IMR-90 (cell line): Measurements from ENCODE around the gene KATNIP. TPM values are rescaled to one million over a fixed set of nuclear protein-coding genes. Genes with fewer than 3 reads are reported as not detected.

Source experiments
- ATAC-seq: fragments of 200-7000 bp; cut with Tn5 transposase; 2 replicates; pipeline ENCODE4 v1.9.1; 2020; ENCODE audit warnings: low read depth, mild to moderate bottlenecking, moderate library complexity
- BruUV-seq: library from RNA; stranded (reverse); fragments of 400-500 nt; replicated peaks from 2 replicates; lab custom pipeline; 2021; lab: Mats Ljungman, UMichigan
- CTCF ChIA-PET: fragments of 300-600 bp; formaldehyde crosslinking; extraction: SDS; loops from one replicate; lab custom pipeline; 2021; ENCODE audit warnings: antibody characterized with exemption; lab: Yijun Ruan, JAX
- POLR2A ChIA-PET: fragments of 300-600 bp; sonication (Branson Sonifier 250); formaldehyde crosslinking; loops from one replicate; lab custom pipeline; 2022; ENCODE audit warnings: antibody characterized with exemption; ENCODE audit not compliant: unreplicated experiment; lab: Charles Lee
- DNase-seq: peaks from one replicate; pipeline ENCODE4 v3.0.0; 2013
- H2AFZ ChIP-seq: replicated peaks from 2 replicates; pipeline ENCODE3; 2013; ENCODE audit warnings: low read length, mild to moderate bottlenecking; ENCODE audit not compliant: poor library complexity
- H2AK5ac ChIP-seq: 2 replicates; pipeline ENCODE4 v1.6.1; 2013; ENCODE audit warnings: low read depth, low read length, inconsistent platforms
- H2AK9ac ChIP-seq: replicated peaks from 2 replicates; pipeline ENCODE3; 2013; ENCODE audit warnings: mild to moderate bottlenecking, low read depth, low read length, moderate library complexity; ENCODE audit not compliant: poor library complexity
- H2BK120ac ChIP-seq: 2 replicates; pipeline ENCODE4 v1.6.1; 2013; ENCODE audit warnings: low read depth, low read length, inconsistent platforms
- H2BK15ac ChIP-seq: 3 replicates; pipeline ENCODE4 v1.6.1; 2013; ENCODE audit warnings: low read depth, low read length, inconsistent platforms
- H2BK20ac ChIP-seq: 2 replicates; pipeline ENCODE4 v1.6.1; 2013; ENCODE audit warnings: low read depth, mild to moderate bottlenecking, inconsistent platforms, low read length, moderate library complexity
- H2BK5ac ChIP-seq: 2 replicates; pipeline ENCODE4 v1.6.1; 2013; ENCODE audit warnings: mild to moderate bottlenecking, low read depth, low read length, inconsistent platforms; ENCODE audit not compliant: poor library complexity, severe bottlenecking
- H3K14ac ChIP-seq: replicated peaks from 2 replicates; pipeline ENCODE4 v1.6.1; 2013; ENCODE audit warnings: low read depth, low read length, inconsistent platforms
- H3K18ac ChIP-seq: 2 replicates; pipeline ENCODE4 v1.6.1; 2013; ENCODE audit warnings: low read depth, low read length, control low read depth
- H3K23ac ChIP-seq: 2 replicates; pipeline ENCODE4 v1.6.1; 2013; ENCODE audit warnings: low read depth, low read length, inconsistent platforms
- H3K27ac ChIP-seq: 2 replicates; pipeline ENCODE4 v1.5.1; 2013; ENCODE audit warnings: mild to moderate bottlenecking, control low read depth, low read length; ENCODE audit not compliant: insufficient read depth
- H3K27me3 ChIP-seq: 2 replicates; pipeline ENCODE4 v1.6.1; 2013; ENCODE audit warnings: low read length; ENCODE audit not compliant: control insufficient read depth, insufficient read depth
- H3K36me3 ChIP-seq: 2 replicates; pipeline ENCODE4 v1.6.1; 2013; ENCODE audit warnings: low read length, mixed read lengths; ENCODE audit not compliant: control insufficient read depth, insufficient read depth
- H3K4ac ChIP-seq: 2 replicates; pipeline ENCODE4 v1.6.1; 2013; ENCODE audit warnings: low read depth, low read length, inconsistent platforms
- H3K4me1 ChIP-seq: 2 replicates; pipeline ENCODE4 v1.6.1; 2013; ENCODE audit warnings: low read length, mixed read lengths; ENCODE audit not compliant: control insufficient read depth, insufficient read depth
- H3K4me2 ChIP-seq: 2 replicates; pipeline ENCODE4 v1.6.1; 2013; ENCODE audit warnings: low read depth, mild to moderate bottlenecking, control low read depth, low read length, moderate library complexity
- H3K4me3 ChIP-seq: 2 replicates; pipeline ENCODE4 v1.5.1; 2013; ENCODE audit warnings: low read depth, mild to moderate bottlenecking, control low read depth, low read length, moderate library complexity; ENCODE audit not compliant: insufficient read depth
- H3K56ac ChIP-seq: 2 replicates; pipeline ENCODE4 v1.6.1; 2013; ENCODE audit warnings: low read length, inconsistent platforms; ENCODE audit not compliant: insufficient read depth; ENCODE audit errors: extremely low read depth
- H3K79me1 ChIP-seq, 2 experiments: 2 replicates each; pipeline ENCODE4 v1.6.1; 2013; ENCODE audit warnings: low read length in 2 of 2, inconsistent platforms in 1 of 2, low read depth in 1 of 2
- H3K9ac ChIP-seq: 2 replicates; pipeline ENCODE4 v1.6.1; 2013; ENCODE audit warnings: low read depth, low read length, control low read depth
- H3K9me1 ChIP-seq: 2 replicates; pipeline ENCODE4 v1.6.1; 2013; ENCODE audit warnings: low read length, inconsistent platforms; ENCODE audit not compliant: insufficient read depth
- H3K9me3 ChIP-seq: 2 replicates; pipeline ENCODE4 v1.6.1; 2013; ENCODE audit warnings: low read length; ENCODE audit not compliant: control insufficient read depth, insufficient read depth
- H4K20me1 ChIP-seq: 2 replicates; pipeline ENCODE4 v1.6.1; 2013; ENCODE audit warnings: low read length, inconsistent platforms; ENCODE audit not compliant: insufficient read depth
- H4K5ac ChIP-seq: 2 replicates; pipeline ENCODE4 v1.6.1; 2013; ENCODE audit warnings: mild to moderate bottlenecking, low read depth, low read length, control low read depth
- H4K8ac ChIP-seq, 2 experiments: 2 replicates each; pipeline ENCODE4 v1.6.1; 2013; ENCODE audit warnings: low read depth in 2 of 2, low read length in 2 of 2, control low read depth in 1 of 2, inconsistent platforms in 1 of 2
- H4K91ac ChIP-seq: 2 replicates; pipeline ENCODE4 v1.6.1; 2013; ENCODE audit warnings: low read depth, low read length, inconsistent platforms; ENCODE audit not compliant: insufficient read depth
- BHLHE40 ChIP-seq: fragments of 150-350 bp; IDR thresholded peaks from 2 replicates; pipeline ENCODE4 v1.6.1; 2016; ENCODE audit warnings: mild to moderate bottlenecking, low read depth, low read length
- CEBPB ChIP-seq: IDR thresholded peaks from 2 replicates; pipeline ENCODE4 v1.6.1; 2012; ENCODE audit warnings: low read depth, low read length, improper control_type of control experiment
- FOS ChIP-seq: fragments of 150-350 bp; IDR thresholded peaks from 2 replicates; pipeline ENCODE4 v1.6.1; 2016; ENCODE audit warnings: low read depth, low read length
- MAFK ChIP-seq: IDR thresholded peaks from 2 replicates; pipeline ENCODE4 v1.6.1; 2012; ENCODE audit warnings: low read depth, low read length, improper control_type of control experiment
- NFE2L2 ChIP-seq: fragments of 150-350 bp; IDR thresholded peaks from 2 replicates; pipeline ENCODE4 v1.6.1; 2016; ENCODE audit warnings: low read depth, mild to moderate bottlenecking, low read length
- POLR2A ChIP-seq: IDR thresholded peaks from 2 replicates; pipeline ENCODE4 v1.6.1; 2012; ENCODE audit warnings: mild to moderate bottlenecking, low read depth, low read length
- RCOR1 ChIP-seq: IDR thresholded peaks from 2 replicates; pipeline ENCODE4 v1.6.1; 2012; ENCODE audit warnings: mild to moderate bottlenecking, low read length, improper control_type of control experiment; ENCODE audit not compliant: insufficient replicate concordance
- SMC3 ChIP-seq: fragments of 150-350 bp; IDR thresholded peaks from 2 replicates; pipeline ENCODE4 v1.6.1; 2016; ENCODE audit warnings: low read depth, mild to moderate bottlenecking, antibody characterized with exemption, low read length, moderate library complexity
- WGBS, 2 experiments: methylation state at CpG; one replicate each; pipeline versions ENCODE4 v1.1.5 to v1.1.7; 2013; ENCODE audit warnings: missing lambda C conversion rate in 2 of 2; ENCODE audit not compliant: insufficient read length in 1 of 2; ENCODE audit errors: extremely low coverage in 2 of 2; 5-methylcytosine and 5-hydroxymethylcytosine counted together
- dilution Hi-C: fragments of 300-500 bp; cut with HindIII; formaldehyde crosslinking; loops from one replicate; pipeline ENCODE4 v1.14.3; 2018; ENCODE audit warnings: low sequenced_read_pairs; ENCODE audit not compliant: unreplicated experiment
- in situ Hi-C: fragments of 300-500 bp; cut with MboI; formaldehyde crosslinking; loops from 3 replicates; pipeline ENCODE4 v1.14.3; 2019; ENCODE audit warnings: low sequenced_read_pairs, inconsistent platforms, mixed read lengths
- intact Hi-C: fragments of 100-400 bp; cut with micrococcal nuclease; formaldehyde crosslinking; loops from 2 replicates; pipeline ENCODE4 v1.10.0; 2022
- polyA plus RNA-seq, 3 experiments: library from polyadenylated mRNA; depleted of rRNA; stranded (reverse); fragments of >200 nt; gene quantifications; 2 replicates each; pipeline ENCODE4 v1.2.3, GENCODE V29; 2012; ENCODE audit warnings: low replicate concordance in 1 of 3
- total RNA-seq: library from RNA; depleted of rRNA; stranded (reverse); fragments of >200 nt; gene quantifications from 2 replicates; pipeline ENCODE4 v1.2.3, GENCODE V29; 2012
- TF ChIP-seq, protein P1 (sequence below): conservative IDR thresholded peaks from 2 replicates; pipeline ENCODE4 v1.5.1; 2012; ENCODE audit warnings: mild to moderate bottlenecking, low read depth, low read length, improper control_type of control experiment
- TF ChIP-seq, protein P2 (sequence below): fragments of 150-350 bp; IDR thresholded peaks from 2 replicates; pipeline ENCODE4 v1.6.1; 2016; ENCODE audit warnings: low read depth, mild to moderate bottlenecking, low read length, moderate library complexity, borderline replicate concordance

Gene KATNIP
- total and polyA plus RNA-seq, 2 of the 4 experiments (the other 2 are of a cell fraction): 16.7 to 18.6 TPM

DNA sequence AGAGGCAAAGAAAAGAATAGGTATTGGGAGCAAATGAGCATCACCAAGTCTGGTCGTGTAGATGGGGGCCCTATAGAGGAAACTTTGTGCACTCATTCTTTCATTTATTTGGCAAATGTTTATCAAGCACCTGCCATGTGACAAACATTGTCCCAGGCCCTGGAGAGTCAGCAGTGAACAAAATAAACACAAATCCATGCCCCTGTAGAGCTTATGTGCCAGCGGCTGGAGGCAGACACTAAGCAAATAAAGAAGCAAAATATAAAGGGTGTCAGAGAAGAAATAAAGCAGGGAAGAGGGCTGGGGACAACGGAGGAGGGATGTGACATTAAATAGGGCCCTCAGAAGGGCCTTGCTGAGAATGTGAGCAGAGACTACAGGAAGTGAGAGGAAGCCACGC, 45.5 kb downstream of the KATNIP start:
- H3K79me1 ChIP-seq: no peaks in the 10 kb centered on the region
- H3K18ac ChIP-seq: no peak overlapping the region
- BruUV-seq: no TSS peak
- CTCF ChIA-PET: no interaction called here
- no peaks in the 10 kb centered on the region for H4K20me1 ChIP-seq
- no peak overlapping the region for H4K8ac ChIP-seq
- no peak overlapping the region for H2BK15ac ChIP-seq
- H3K9me3 ChIP-seq: no peaks in the 10 kb centered on the region
- no peak overlapping the region for H3K27ac ChIP-seq
- peaks cover 6% of the 10 kb centered on the region for H3K36me3 ChIP-seq
- TF ChIP-seq, protein P1, sequence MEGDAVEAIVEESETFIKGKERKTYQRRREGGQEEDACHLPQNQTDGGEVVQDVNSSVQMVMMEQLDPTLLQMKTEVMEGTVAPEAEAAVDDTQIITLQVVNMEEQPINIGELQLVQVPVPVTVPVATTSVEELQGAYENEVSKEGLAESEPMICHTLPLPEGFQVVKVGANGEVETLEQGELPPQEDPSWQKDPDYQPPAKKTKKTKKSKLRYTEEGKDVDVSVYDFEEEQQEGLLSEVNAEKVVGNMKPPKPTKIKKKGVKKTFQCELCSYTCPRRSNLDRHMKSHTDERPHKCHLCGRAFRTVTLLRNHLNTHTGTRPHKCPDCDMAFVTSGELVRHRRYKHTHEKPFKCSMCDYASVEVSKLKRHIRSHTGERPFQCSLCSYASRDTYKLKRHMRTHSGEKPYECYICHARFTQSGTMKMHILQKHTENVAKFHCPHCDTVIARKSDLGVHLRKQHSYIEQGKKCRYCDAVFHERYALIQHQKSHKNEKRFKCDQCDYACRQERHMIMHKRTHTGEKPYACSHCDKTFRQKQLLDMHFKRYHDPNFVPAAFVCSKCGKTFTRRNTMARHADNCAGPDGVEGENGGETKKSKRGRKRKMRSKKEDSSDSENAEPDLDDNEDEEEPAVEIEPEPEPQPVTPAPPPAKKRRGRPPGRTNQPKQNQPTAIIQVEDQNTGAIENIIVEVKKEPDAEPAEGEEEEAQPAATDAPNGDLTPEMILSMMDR: no peak
- TF ChIP-seq POLR2A (no peak), FOS (no peak), MAFK (no peak), NFE2L2 (no peak), RCOR1 (no peak), BHLHE40 (no peak), CEBPB (no peak), SMC3 (no peak)
- TF ChIP-seq, protein P2, sequence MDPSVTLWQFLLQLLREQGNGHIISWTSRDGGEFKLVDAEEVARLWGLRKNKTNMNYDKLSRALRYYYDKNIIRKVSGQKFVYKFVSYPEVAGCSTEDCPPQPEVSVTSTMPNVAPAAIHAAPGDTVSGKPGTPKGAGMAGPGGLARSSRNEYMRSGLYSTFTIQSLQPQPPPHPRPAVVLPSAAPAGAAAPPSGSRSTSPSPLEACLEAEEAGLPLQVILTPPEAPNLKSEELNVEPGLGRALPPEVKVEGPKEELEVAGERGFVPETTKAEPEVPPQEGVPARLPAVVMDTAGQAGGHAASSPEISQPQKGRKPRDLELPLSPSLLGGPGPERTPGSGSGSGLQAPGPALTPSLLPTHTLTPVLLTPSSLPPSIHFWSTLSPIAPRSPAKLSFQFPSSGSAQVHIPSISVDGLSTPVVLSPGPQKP: no peak
- no peak overlapping the region for H4K5ac ChIP-seq
- H2BK5ac ChIP-seq: no peak overlapping the region
- H2BK20ac ChIP-seq: no peak overlapping the region
- dilution Hi-C loops (no loop called here), intact Hi-C loops (no loop called here), in situ Hi-C loops (no loop called here)
- no peak overlapping the region for H4K91ac ChIP-seq
- H3K4ac ChIP-seq: no peak overlapping the region
- no peak overlapping the region for H2AK9ac ChIP-seq
- no peak overlapping the region for H2AFZ ChIP-seq
- H3K4me1 ChIP-seq: peaks cover 5% of the 10 kb centered on the region; the same call in 1 of the 2 replicates
- no peak overlapping the region for H2BK120ac ChIP-seq
- POLR2A ChIA-PET: no interaction called here
- H3K4me2 ChIP-seq: no peak overlapping the region
- no peak overlapping the region for H3K23ac ChIP-seq
- H2AK5ac ChIP-seq: no peak overlapping the region
- H3K4me3 ChIP-seq: no peak overlapping the region
- peaks cover 11% of the 10 kb centered on the region; the same call in 1 of the 2 replicates for H3K9me1 ChIP-seq
- no peak overlapping the region for H3K14ac ChIP-seq
- 39% methylated on average over 2 of the region's 4 CpGs; no CpG with 5 or more reads in 1 of the 2 experiments for WGBS, 2 experiments
- no peak overlapping the region for H3K9ac ChIP-seq
- DNase-seq: no peak
- no peaks in the 10 kb centered on the region for H3K27me3 ChIP-seq
- ATAC-seq: no peak
- no peak overlapping the region for H3K56ac ChIP-seq
